ENCODE results near the gene CLCN7. TPM values are rescaled to one million over a fixed set of nuclear protein-coding genes. Genes with fewer than 3 reads are reported as not detected.

CLCN7 gene
- polyA plus RNA-seq, 1 of the 3 experiments (the other 2 are of a cell fraction), result 44.3 TPM

DNA sequence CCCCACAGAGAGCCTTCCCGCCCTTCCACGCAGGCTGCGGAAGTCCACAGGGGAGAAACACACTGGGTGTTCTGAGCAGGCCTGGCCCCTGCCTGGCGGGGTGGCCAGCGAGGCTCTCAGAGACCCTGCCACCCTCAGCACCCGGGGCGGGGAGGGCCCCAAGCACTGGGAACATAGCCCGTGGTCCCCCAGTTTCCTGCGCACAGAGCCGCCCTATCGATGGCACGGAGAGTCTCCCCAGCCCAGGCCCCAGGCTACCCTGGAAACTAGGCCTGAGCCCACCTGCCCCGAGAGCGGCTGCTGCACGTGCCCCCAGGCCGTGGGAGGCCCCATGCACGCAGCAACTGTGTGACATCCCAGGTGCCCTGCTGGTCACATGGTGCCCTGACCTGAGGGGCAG lies 20.3 kb downstream of the CLCN7 start (continued):
- TF ChIP-seq CTCF (IDR thresholded peaks at IDR 0.05), result no peak

DNA sequence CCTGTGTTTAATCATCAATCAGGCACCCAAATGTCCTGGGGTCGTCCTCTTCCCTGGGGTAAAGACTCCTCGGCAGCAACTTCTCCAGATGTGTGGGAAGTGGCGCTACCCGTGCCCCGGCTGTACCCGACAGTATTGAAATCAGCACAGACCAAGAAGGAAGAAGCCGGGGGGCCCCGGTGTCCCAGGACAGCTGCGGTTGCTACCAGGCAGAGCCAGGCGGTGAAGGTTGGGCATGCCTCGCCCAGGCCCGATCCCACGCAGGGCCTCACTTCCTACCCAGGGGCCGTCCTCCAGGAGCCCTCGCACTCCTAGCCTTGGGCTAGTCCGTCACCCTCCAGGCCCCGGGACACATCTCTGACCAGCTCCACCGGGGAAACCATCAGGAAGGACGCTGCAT lies 21.5 kb downstream of the CLCN7 start:
- 97% methylated on average over 13 of the region's 19 CpGs for WGBS (ENCODE audit: low lambda C conversion rate)
- Histone ChIP-seq H4K20me1 (ENCODE audit: insufficient read depth) (no peaks in the 10 kb centered on the region), H3K4me1 (ENCODE audit: control insufficient read depth in 1 of 2, insufficient read depth in 2 of 2, low read depth in 1 of 2, low read length in 1 of 2) (no peaks in the 10 kb centered on the region), H3K27ac (ENCODE audit: low read depth in 2 of 2, low read length in 1 of 2) (no peak overlapping the region), H3K27me3 (ENCODE audit: insufficient read depth) (no peaks in the 10 kb centered on the region), H3K4me2 (no peak overlapping the region), H2AFZ (ENCODE audit: low read depth) (no peak overlapping the region), H3K4me3 (ENCODE audit: low read depth in 2 of 2, low read length in 1 of 2) (no peak overlapping the region), H3K9me3 (no peaks in the 10 kb centered on the region), H3K36me3 (replicated peaks in 1 of 2; ENCODE audit: control insufficient read depth in 1 of 2, insufficient read depth in 2 of 2, low read length in 1 of 2) (peaks cover 0 to 39% of the 10 kb centered on the region in 2 experiments), H3F3A (replicated peaks; ENCODE audit: insufficient read depth) (no peaks in the 10 kb centered on the region), H3K9ac (no peak overlapping the region), H3K9me2 (no peaks in the 10 kb centered on the region), H3K79me2 (ENCODE audit: insufficient read depth) (no peaks in the 10 kb centered on the region)
- ChIA-PET CTCF (no interaction called here), POLR2A (no interaction called here)
- no peak for DNase-seq
- TF ChIP-seq SIN3A (IDR thresholded peaks at IDR 0.05; ENCODE audit: borderline replicate concordance, low read depth, low read length) (no peak), CTCF (IDR thresholded peaks at IDR 0.05) (no peak), POLR2AphosphoS5 (IDR thresholded peaks at IDR 0.05; ENCODE audit: low read depth, low read length) (no peak), NRF1 (IDR thresholded peaks at IDR 0.05; ENCODE audit: low read depth, low read length) (no peak), EZH2phosphoT487 (IDR thresholded peaks at IDR 0.05; ENCODE audit: borderline replicate concordance, low read depth) (no peak), RAD21 (IDR thresholded peaks at IDR 0.05; ENCODE audit: low read length) (no peak), GABPA (IDR thresholded peaks at IDR 0.05; ENCODE audit: low read depth) (no peak), TCF12 (IDR thresholded peaks at IDR 0.05) (no peak), FOXJ3 (CRISPR knock-in tag; IDR thresholded peaks at IDR 0.05) (no peak), TAF1 (IDR thresholded peaks at IDR 0.05; ENCODE audit: borderline replicate concordance, low read depth, low read length) (no peak), GATA2 (CRISPR knock-in tag; IDR thresholded peaks at IDR 0.05) (no peak), RCOR1 (IDR thresholded peaks at IDR 0.05; ENCODE audit: low read length) (no peak), YY1 (IDR thresholded peaks at IDR 0.05; ENCODE audit: low read depth) (no peak), EP300 (IDR thresholded peaks at IDR 0.05; ENCODE audit: borderline replicate concordance in 1 of 2, low read depth in 1 of 2, low read length in 1 of 2) (no peak), NFIC (IDR thresholded peaks at IDR 0.05; ENCODE audit: borderline replicate concordance) (no peak), MXI1 (IDR thresholded peaks at IDR 0.05; ENCODE audit: low read depth, low read length) (no peak), IRF3 (IDR thresholded peaks at IDR 0.05; ENCODE audit: low read depth, low read length) (no peak)
- TF ChIP-seq, protein P1, sequence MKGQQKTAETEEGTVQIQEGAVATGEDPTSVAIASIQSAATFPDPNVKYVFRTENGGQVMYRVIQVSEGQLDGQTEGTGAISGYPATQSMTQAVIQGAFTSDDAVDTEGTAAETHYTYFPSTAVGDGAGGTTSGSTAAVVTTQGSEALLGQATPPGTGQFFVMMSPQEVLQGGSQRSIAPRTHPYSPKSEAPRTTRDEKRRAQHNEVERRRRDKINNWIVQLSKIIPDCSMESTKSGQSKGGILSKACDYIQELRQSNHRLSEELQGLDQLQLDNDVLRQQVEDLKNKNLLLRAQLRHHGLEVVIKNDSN (IDR thresholded peaks at IDR 0.05; ENCODE audit: borderline replicate concordance, low read depth), result no peak
- TF ChIP-seq, protein P2, sequence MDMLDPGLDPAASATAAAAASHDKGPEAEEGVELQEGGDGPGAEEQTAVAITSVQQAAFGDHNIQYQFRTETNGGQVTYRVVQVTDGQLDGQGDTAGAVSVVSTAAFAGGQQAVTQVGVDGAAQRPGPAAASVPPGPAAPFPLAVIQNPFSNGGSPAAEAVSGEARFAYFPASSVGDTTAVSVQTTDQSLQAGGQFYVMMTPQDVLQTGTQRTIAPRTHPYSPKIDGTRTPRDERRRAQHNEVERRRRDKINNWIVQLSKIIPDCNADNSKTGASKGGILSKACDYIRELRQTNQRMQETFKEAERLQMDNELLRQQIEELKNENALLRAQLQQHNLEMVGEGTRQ (IDR thresholded peaks at IDR 0.05; ENCODE audit: borderline replicate concordance, low read depth, low read length), result no peak
- TF ChIP-seq, protein P3, sequence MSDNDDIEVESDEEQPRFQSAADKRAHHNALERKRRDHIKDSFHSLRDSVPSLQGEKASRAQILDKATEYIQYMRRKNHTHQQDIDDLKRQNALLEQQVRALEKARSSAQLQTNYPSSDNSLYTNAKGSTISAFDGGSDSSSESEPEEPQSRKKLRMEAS (IDR thresholded peaks at IDR 0.05; ENCODE audit: low read depth), result no peak

All from SK-N-SH (cell line).